CD1c-positive myeloid dendritic cell (primary cell): ENCODE measurements around the gene KLK12.
A peak's percentile ranks its signal among the peaks of the same experiment; 100 is the strongest.

ENCODE experiments used
- DNase-seq: peaks from one replicate; pipeline ENCODE4 v3.0.0-alpha.2; 2016; ENCODE audit errors: extremely low spot score

The KLK12 gene

GRCh38 chr19:51047031-51047335 lies 12.2 kb upstream of the KLK12 start:
- DNase-seq: no peak

- no peak for DNase-seq
Measured at GRCh38 chr19:51044327-51044726, 9.5 kb upstream of the KLK12 start.

- DNase-seq: no peak
Measured at GRCh38 chr19:51043497-51043896, 8.7 kb upstream of the KLK12 start.

- DNase-seq: no peak
Measured at GRCh38 chr19:51040151-51040550, 5.3 kb upstream of the KLK12 start.

- DNase-seq: peak; percentile 16
Measured at GRCh38 chr19:51036519-51036918, 1.7 kb upstream of the KLK12 start.

- DNase-seq: no peak
Measured at GRCh38 chr19:51031880-51032225, 2.9 kb downstream of the KLK12 start.

- no peak for DNase-seq
Measured at GRCh38 chr19:51031220-51031879, 3.5 kb downstream of the KLK12 start.

- DNase-seq: no peak
Measured at GRCh38 chr19:51030631-51031030, 4.2 kb downstream of the KLK12 start.

- DNase-seq: no peak
Measured at GRCh38 chr19:51029718-51030117, 5.1 kb downstream of the KLK12 start.

- no peak for DNase-seq
Measured at GRCh38 chr19:51027873-51028272, 6.9 kb downstream of the KLK12 start.

- DNase-seq: no peak
Measured at GRCh38 chr19:51027126-51027806, 7.5 kb downstream of the KLK12 start.

GRCh38 chr19:51026554-51026831 lies 8.3 kb downstream of the KLK12 start, which contains the start of gene KLK11:
Gene KLK11 (minus strand): TSS chr19:51026616. CDS start chr19:51025631, 985 bp downstream.
- no peak for DNase-seq

GRCh38 chr19:51025809-51026553 lies 8.8 kb downstream of the KLK12 start:
- no peak for DNase-seq

- no peak for DNase-seq
Measured at GRCh38 chr19:51025401-51025800, 9.4 kb downstream of the KLK12 start.

GRCh38 chr19:51024924-51025323 lies 9.9 kb downstream of the KLK12 start:
- no peak for DNase-seq

GRCh38 chr19:51023946-51024345 lies 10.9 kb downstream of the KLK12 start:
- DNase-seq: no peak

- DNase-seq: no peak
Measured at GRCh38 chr19:51022526-51022925, 12.3 kb downstream of the KLK12 start.

- peak; percentile 43 for DNase-seq
Measured at GRCh38 chr19:51020988-51021651, 13.7 kb downstream of the KLK12 start.

- no peak for DNase-seq
Measured at GRCh38 chr19:51019544-51019925, 15.3 kb downstream of the KLK12 start, which contains the start of gene KLK10. Gene KLK10 (minus strand): TSS chr19:51019709. CDS start chr19:51019130, 579 bp downstream.

- peak; percentile 11 for DNase-seq
Measured at GRCh38 chr19:51018745-51019543, 15.9 kb downstream of the KLK12 start.

GRCh38 chr19:51016798-51017683 lies 17.8 kb downstream of the KLK12 start:
- peak; percentile 63 for DNase-seq
